Astrocyte of the cerebellum (primary cell): Measurements from ENCODE around the gene GARS1.

Source experiments
- DNase-seq: peaks from one replicate; pipeline ENCODE4 v3.0.0-alpha.2; 2011; ENCODE audit warnings: low read depth
- H3K4me3 ChIP-seq: 2 replicates; pipeline ENCODE4 v1.5.1; 2011; ENCODE audit warnings: mild to moderate bottlenecking, low read depth, low read length, moderate library complexity
- in situ Hi-C: cut with HindIII; loops from 2 replicates; pipeline ENCODE4 v1.10.0; 2017; ENCODE audit warnings: low sequenced_read_pairs
- TF ChIP-seq, protein P1 (sequence below): IDR thresholded peaks from 2 replicates; pipeline ENCODE4 v1.5.1; 2012; ENCODE audit warnings: low read length, low read depth, moderate library complexity, mild to moderate bottlenecking; ENCODE audit errors: missing control alignments

Gene GARS1

DNA sequence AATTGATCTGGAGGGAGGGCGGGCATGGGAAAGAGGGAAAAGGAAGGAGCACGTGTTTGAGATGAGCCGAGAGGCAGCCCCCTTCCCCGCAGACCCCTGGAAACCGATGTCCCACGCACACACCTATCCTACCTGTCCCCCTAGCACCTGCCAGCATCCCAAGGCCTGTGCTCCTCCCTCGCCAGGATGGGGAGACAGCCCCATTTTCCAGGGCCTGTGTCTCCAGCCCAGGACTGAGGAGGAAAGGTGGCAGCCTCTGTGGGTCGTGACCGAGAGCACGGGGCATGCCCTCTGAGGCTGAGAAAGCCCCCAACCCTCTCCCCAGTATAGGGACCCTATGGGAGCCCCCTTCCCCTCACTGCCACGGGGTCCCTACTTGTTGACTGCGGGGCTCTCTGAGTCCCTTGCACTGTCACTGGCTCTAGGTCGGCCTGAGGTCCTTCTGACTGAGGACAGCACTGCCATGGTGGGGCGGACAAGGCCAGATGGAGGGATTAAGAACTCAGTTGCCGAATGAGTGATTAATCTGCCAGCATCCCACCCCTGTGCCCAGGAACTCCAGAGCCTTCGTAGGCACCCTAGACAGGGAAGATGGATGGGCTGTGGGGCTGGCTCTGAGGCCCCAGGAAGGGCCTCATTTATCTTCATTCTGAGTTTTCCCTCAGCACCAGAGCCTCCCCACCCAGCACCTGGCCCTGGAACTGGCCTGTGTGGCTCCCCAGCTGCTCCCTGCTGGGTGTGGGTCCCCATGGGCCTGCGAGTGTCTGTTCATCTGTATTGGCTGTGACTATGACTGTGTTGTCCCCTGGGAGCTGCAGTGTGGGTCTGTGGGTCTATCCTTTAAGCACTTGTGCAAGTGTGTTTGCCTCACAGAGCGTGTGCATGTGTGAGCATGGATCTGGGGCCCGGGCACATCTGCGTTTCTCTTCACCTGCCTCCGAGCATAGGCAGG lies 61.6 kb downstream of the GARS1 start:
- TF ChIP-seq, protein P1, sequence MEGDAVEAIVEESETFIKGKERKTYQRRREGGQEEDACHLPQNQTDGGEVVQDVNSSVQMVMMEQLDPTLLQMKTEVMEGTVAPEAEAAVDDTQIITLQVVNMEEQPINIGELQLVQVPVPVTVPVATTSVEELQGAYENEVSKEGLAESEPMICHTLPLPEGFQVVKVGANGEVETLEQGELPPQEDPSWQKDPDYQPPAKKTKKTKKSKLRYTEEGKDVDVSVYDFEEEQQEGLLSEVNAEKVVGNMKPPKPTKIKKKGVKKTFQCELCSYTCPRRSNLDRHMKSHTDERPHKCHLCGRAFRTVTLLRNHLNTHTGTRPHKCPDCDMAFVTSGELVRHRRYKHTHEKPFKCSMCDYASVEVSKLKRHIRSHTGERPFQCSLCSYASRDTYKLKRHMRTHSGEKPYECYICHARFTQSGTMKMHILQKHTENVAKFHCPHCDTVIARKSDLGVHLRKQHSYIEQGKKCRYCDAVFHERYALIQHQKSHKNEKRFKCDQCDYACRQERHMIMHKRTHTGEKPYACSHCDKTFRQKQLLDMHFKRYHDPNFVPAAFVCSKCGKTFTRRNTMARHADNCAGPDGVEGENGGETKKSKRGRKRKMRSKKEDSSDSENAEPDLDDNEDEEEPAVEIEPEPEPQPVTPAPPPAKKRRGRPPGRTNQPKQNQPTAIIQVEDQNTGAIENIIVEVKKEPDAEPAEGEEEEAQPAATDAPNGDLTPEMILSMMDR, result no peak
- no peak for DNase-seq
- in situ Hi-C loops, result no loop called here
- H3K4me3 ChIP-seq, result no peak overlapping the region

DNA sequence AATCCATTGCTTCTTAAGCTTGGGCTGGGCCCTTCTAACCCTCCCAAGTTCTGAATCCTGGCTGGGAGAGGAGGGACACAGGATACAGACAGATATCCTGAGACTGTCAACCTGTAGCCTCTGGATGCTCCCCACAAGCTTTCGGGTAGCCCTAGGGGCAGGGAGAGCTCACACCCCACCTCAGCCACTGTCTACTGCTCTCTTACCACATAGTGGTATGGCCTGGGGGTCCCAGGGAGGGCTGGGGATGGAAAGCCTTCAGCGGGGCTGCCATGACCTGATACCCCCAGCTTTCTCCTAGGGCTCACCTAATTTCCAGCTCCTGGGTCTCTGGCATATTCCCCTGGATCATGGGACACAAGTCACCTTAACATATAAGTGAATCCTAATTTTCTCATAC lies 62.5 kb downstream of the GARS1 start:
- in situ Hi-C loops, result no loop called here
- no peak overlapping the region for H3K4me3 ChIP-seq
- TF ChIP-seq, protein P1, result no peak
- no peak for DNase-seq

DNA sequence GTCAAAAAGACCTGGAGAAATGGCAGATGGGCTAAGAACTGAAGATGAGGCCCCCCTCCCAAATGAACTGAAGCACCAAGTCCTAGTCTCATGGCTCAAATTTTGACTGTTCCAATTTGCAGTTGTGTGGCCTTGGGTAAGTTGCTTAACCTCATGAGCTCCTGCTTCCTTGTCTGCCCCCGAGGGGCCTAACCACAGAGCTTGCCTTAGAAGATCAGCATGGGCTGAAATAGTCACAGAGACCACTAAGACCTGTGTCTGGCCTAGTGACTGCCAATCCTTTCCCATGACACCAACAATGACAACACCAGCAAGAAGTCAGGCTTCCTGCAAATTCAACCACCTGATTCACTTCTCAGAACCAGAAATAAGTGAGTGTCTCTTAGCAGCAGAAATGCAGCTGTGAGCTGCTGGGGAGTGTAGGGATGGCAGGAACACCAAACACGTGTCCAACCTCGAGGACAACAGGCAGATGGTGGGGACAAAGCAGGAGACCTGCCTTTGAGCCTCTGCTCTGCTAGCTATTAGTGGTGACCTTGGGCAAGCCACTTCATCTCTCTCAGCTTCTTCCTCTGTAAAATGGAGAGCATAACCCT lies 63.9 kb downstream of the GARS1 start:
- no peak overlapping the region for H3K4me3 ChIP-seq
- no peak for DNase-seq
- in situ Hi-C loops, result no loop called here
- TF ChIP-seq, protein P1, result no peak

DNA sequence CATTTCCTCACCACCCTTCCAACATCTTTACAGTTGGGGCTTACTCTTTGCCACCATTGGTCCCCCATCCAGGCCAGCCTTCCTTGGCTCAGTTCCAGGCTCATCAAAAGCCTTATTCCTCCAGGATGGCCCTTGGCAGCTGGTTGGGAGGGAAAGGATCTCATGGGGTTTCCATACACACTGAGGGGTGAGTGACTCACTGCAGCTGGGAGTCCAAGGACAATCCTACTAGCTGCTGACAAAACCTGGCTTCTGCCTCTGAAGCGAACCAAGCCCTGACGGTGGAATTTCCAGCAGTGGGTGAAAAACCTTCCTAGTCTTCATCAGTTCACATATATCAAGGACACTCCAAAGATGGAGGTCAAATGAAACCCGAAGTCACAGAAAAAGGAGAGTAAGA lies 64.6 kb downstream of the GARS1 start:
- in situ Hi-C loops, result no loop called here
- no peak overlapping the region for H3K4me3 ChIP-seq
- TF ChIP-seq, protein P1, result no peak
- DNase-seq, result no peak

DNA sequence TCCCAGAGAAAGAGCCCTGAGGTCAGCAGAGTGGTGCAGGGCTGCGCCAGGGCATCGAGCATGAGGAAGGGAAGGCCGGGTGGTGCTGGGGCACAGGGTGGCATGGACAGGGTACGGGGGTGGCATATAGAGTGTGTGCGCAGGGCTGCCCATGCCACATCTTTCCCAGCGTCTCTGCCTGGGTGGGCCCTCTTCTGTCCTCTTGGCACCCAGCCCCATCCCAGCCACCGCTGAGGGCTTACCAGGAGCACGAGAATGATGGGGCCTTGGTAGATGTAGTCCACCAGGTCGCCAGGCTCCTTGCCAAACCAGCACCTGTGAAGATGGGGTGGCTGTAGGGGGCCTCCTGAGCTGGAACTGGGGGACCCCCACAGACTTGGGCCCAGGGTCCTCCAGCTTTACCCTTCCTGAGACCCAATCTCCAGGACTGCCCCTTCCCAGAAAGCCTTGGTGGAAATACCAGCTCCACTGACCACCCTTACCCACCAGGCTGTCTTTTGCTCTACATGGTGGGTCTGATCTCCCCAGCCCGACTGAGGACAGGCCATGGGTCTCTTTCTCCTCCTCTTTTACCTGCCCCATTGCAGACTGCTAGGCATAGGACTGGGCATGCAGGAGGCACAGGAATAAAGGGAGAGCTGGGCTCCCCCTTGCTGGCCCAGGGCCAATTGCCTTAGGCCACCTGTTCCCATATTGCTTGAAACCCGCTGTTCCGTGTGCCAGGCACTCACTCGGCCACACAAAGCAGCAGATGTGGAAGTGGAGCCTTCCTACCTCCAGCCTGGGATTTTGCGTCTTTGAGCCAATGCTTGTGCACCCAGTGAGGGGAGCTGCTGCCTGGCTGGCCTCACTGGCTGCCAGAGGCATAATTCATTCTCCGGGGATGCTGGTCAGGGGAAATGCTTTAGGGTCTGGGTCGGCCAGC lies 65.9 kb downstream of the GARS1 start:
- in situ Hi-C loops, result no loop called here

More for the DNA sequence above, 65.9 kb downstream of the GARS1 start:
- no peak overlapping the region for H3K4me3 ChIP-seq
- TF ChIP-seq, protein P1, result no peak
- DNase-seq, result no peak
